Loucy (cell line): ENCODE results near the gene MAP10.
"Not testable (repeated sequence)": the region's sequence is repeated elsewhere in the genome, so short reads cannot be mapped to it uniquely, and the experiment has no call there.

ENCODE experiments used
- H2AFZ ChIP-seq: fragments of 200-600 bp; sonication (generic); 2 replicates; pipeline ENCODE4 v1.6.0; 2016; ENCODE audit warnings: antibody characterized with exemption, mild to moderate bottlenecking, low read length, moderate library complexity
- H3F3A ChIP-seq: fragments of 200-600 bp; 2 replicates; pipeline ENCODE4 v1.6.0; 2016; ENCODE audit warnings: antibody characterized with exemption, low read depth, mild to moderate bottlenecking
- H3K27me3 ChIP-seq: fragments of 200-600 bp; sonication (generic); 2 replicates; pipeline ENCODE4 v1.6.1; 2014; ENCODE audit warnings: low read length, mild to moderate bottlenecking; ENCODE audit not compliant: insufficient read depth, poor library complexity, severe bottlenecking
- H3K36me3 ChIP-seq: fragments of 200-600 bp; sonication (generic); 2 replicates; pipeline ENCODE4 v1.6.1; 2016; ENCODE audit warnings: low read length; ENCODE audit not compliant: insufficient read depth
- H3K4me1 ChIP-seq: fragments of 200-600 bp; sonication (generic); 2 replicates; pipeline ENCODE4 v1.5.1; 2014; ENCODE audit warnings: low read length, mild to moderate bottlenecking; ENCODE audit not compliant: insufficient read depth, poor library complexity, severe bottlenecking
- H3K4me2 ChIP-seq: fragments of 200-600 bp; sonication (generic); 2 replicates; pipeline ENCODE4 v1.6.0; 2014; ENCODE audit warnings: antibody characterized with exemption, low read length, low read depth, mild to moderate bottlenecking; ENCODE audit not compliant: poor library complexity, severe bottlenecking
- H3K4me3 ChIP-seq: fragments of 200-600 bp; sonication (generic); 2 replicates; pipeline ENCODE4 v1.5.1; 2014; ENCODE audit warnings: low read length, mild to moderate bottlenecking, mixed read lengths; ENCODE audit not compliant: poor library complexity, severe bottlenecking
- H3K79me2 ChIP-seq: fragments of 200-600 bp; sonication (generic); 2 replicates; pipeline ENCODE4 v1.6.1; 2014; ENCODE audit warnings: low read length; ENCODE audit not compliant: insufficient read depth
- H3K9ac ChIP-seq: fragments of 200-600 bp; sonication (generic); 2 replicates; pipeline ENCODE4 v1.6.0; 2014; ENCODE audit warnings: mild to moderate bottlenecking, low read depth, low read length, moderate library complexity; ENCODE audit not compliant: poor library complexity, severe bottlenecking
- H3K9me2 ChIP-seq: fragments of 200-600 bp; sonication (generic); replicated peaks from 2 replicates; pipeline ENCODE4 v1.6.1; 2016; ENCODE audit warnings: low read depth, low read length, mixed read lengths
- H3K9me3 ChIP-seq: fragments of 200-600 bp; sonication (generic); 2 replicates; pipeline ENCODE4 v1.6.1; 2014; ENCODE audit warnings: mild to moderate bottlenecking, antibody characterized with exemption, low read length, low read depth; ENCODE audit not compliant: insufficient read depth
- H4K20me1 ChIP-seq: fragments of 200-600 bp; sonication (generic); 2 replicates; pipeline ENCODE4 v1.6.0; 2014; ENCODE audit warnings: antibody characterized with exemption, low read length, mild to moderate bottlenecking; ENCODE audit not compliant: insufficient read depth, poor library complexity, severe bottlenecking
- CTCF ChIP-seq: fragments of 200-600 bp; sonication (generic); conservative IDR thresholded peaks from 2 replicates; pipeline ENCODE4 v1.5.1; 2014; ENCODE audit warnings: mild to moderate bottlenecking, antibody characterized with exemption, low read length
- EZH2phosphoT487 ChIP-seq: fragments of 200-600 bp; IDR thresholded peaks from 2 replicates; pipeline ENCODE4 v1.6.1; 2018; ENCODE audit warnings: antibody characterized with exemption, mild to moderate bottlenecking, moderate library complexity, borderline replicate concordance

MAP10 gene

GRCh38 chr1:232784794-232785193 is 20.4 kb upstream of the MAP10 start:
- H3F3A ChIP-seq: no peaks in the 10 kb centered on the region

GRCh38 chr1:232785630-232786029 is 19.6 kb upstream of the MAP10 start:
- not testable (repeated sequence) for H3F3A ChIP-seq, H3K9me3 ChIP-seq, H3K4me2 ChIP-seq, H3K9me2 ChIP-seq, H2AFZ ChIP-seq, H3K9ac ChIP-seq, H3K36me3 ChIP-seq, H4K20me1 ChIP-seq, H3K27me3 ChIP-seq, H3K79me2 ChIP-seq, H3K4me3 ChIP-seq
- H3K4me1 ChIP-seq: peaks cover 27% of the 10 kb centered on the region

More at GRCh38 chr1:232784794-232785193, 20.4 kb upstream of the MAP10 start:
- TF ChIP-seq EZH2phosphoT487 (no peak), CTCF (no peak)
- no peak overlapping the region for H3K4me3 ChIP-seq
- no peaks in the 10 kb centered on the region for H3K9me3 ChIP-seq
- H2AFZ ChIP-seq: 0 out of 2 replicates have a peak overlapping the region, but pooled peaks have one; percentile 5
- no peak overlapping the region for H3K4me2 ChIP-seq
- H3K9me2 ChIP-seq: no peaks in the 10 kb centered on the region
- H3K79me2 ChIP-seq: no peaks in the 10 kb centered on the region
- H3K36me3 ChIP-seq: no peaks in the 10 kb centered on the region
- no peaks in the 10 kb centered on the region for H3K27me3 ChIP-seq
- no peaks in the 10 kb centered on the region for H4K20me1 ChIP-seq
- no peak overlapping the region for H3K9ac ChIP-seq
- peaks cover 33% of the 10 kb centered on the region for H3K4me1 ChIP-seq

- Histone ChIP-seq H3K4me1 (peaks cover 27% of the 10 kb centered on the region), H3K9me2 (no peaks in the 10 kb centered on the region), H3K79me2 (no peaks in the 10 kb centered on the region), H3K4me2 (no peak overlapping the region), H3K27me3 (no peaks in the 10 kb centered on the region), H3K9ac (no peak overlapping the region), H3K9me3 (no peaks in the 10 kb centered on the region), H4K20me1 (no peaks in the 10 kb centered on the region), H2AFZ (no peak overlapping the region), H3F3A (no peaks in the 10 kb centered on the region), H3K4me3 (no peak overlapping the region), H3K36me3 (no peaks in the 10 kb centered on the region)
- no peak for TF ChIP-seq CTCF
Observed at GRCh38 chr1:232786845-232787455, 18.3 kb upstream of the MAP10 start.

- no peak overlapping the region for H3K9ac ChIP-seq
- H3F3A ChIP-seq: peaks cover 3% of the 10 kb centered on the region; the same call in 1 of the 2 replicates
- H4K20me1 ChIP-seq: no peaks in the 10 kb centered on the region
- no peaks in the 10 kb centered on the region for H3K27me3 ChIP-seq
- no peak overlapping the region for H3K4me2 ChIP-seq
- H3K4me3 ChIP-seq: no peak overlapping the region
- no peak overlapping the region for H2AFZ ChIP-seq
- H3K36me3 ChIP-seq: no peaks in the 10 kb centered on the region
- H3K9me3 ChIP-seq: no peaks in the 10 kb centered on the region
- no peaks in the 10 kb centered on the region for H3K79me2 ChIP-seq
- no peaks in the 10 kb centered on the region for H3K9me2 ChIP-seq
- peaks cover 34% of the 10 kb centered on the region for H3K4me1 ChIP-seq
- TF ChIP-seq CTCF (no peak), EZH2phosphoT487 (no peak)
Observed at GRCh38 chr1:232788235-232788872, 16.9 kb upstream of the MAP10 start.
